ENCODE results near the gene DNPH1. TPM values are rescaled to one million over a fixed set of nuclear protein-coding genes. Genes with fewer than 3 reads are reported as not detected.
A peak's percentile ranks its signal among the peaks of the same experiment; 100 is the strongest.

The DNPH1 gene
- total RNA-seq, 1 experiment from 2014 or later: 59.0 TPM

GRCh38 chr6:43260791-43261190, 31.5 kb upstream of the DNPH1 start:
- no peak for DNase-seq
- no peaks in the 10 kb centered on the region for H4K20me1 ChIP-seq (ENCODE audit: insufficient read depth, low read depth, low read length)
- H3K4me3 ChIP-seq (ENCODE audit: low read length): no peak overlapping the region
- no peaks in the 10 kb centered on the region for H3K9me2 ChIP-seq (replicated peaks; ENCODE audit: insufficient read depth, low read length)
- peaks cover 18% of the 10 kb centered on the region for H3K4me1 ChIP-seq (ENCODE audit: low read length)
- H3K9me3 ChIP-seq (ENCODE audit: low read length): no peaks in the 10 kb centered on the region
- H3K27ac ChIP-seq (ENCODE audit: low read length): no peak overlapping the region
- no peaks in the 10 kb centered on the region for H3K36me3 ChIP-seq (ENCODE audit: insufficient read depth, low read length)
- H2AFZ ChIP-seq (ENCODE audit: low read length): no peak overlapping the region
- no peaks in the 10 kb centered on the region for H3K79me2 ChIP-seq (ENCODE audit: low read length)
- no peak overlapping the region for H3K4me2 ChIP-seq (ENCODE audit: low read depth, low read length, poor library complexity, severe bottlenecking)
- H3K27me3 ChIP-seq (ENCODE audit: low read length): no peaks in the 10 kb centered on the region
- no peak overlapping the region for H3K9ac ChIP-seq (ENCODE audit: low read length)

GRCh38 chr6:43258807-43259686, 29.8 kb upstream of the DNPH1 start:
- Histone ChIP-seq H3K9me2 (replicated peaks; ENCODE audit: insufficient read depth, low read length) (no peaks in the 10 kb centered on the region), H3K4me3 (ENCODE audit: low read length) (no peak overlapping the region), H3K4me1 (ENCODE audit: low read length) (peaks cover 18% of the 10 kb centered on the region), H3K9ac (ENCODE audit: low read length) (no peak overlapping the region), H3K9me3 (ENCODE audit: low read length) (no peaks in the 10 kb centered on the region), H3K79me2 (ENCODE audit: low read length) (no peaks in the 10 kb centered on the region), H3K27me3 (ENCODE audit: low read length) (no peaks in the 10 kb centered on the region), H3K4me2 (ENCODE audit: low read depth, low read length, poor library complexity, severe bottlenecking) (no peak overlapping the region), H4K20me1 (ENCODE audit: insufficient read depth, low read depth, low read length) (no peaks in the 10 kb centered on the region), H2AFZ (ENCODE audit: low read length) (no peak overlapping the region), H3K36me3 (ENCODE audit: insufficient read depth, low read length) (no peaks in the 10 kb centered on the region), H3K27ac (ENCODE audit: low read length) (no peak overlapping the region)
- no peak for DNase-seq

- Histone ChIP-seq H3K9me2 (replicated peaks; ENCODE audit: insufficient read depth, low read length) (no peaks in the 10 kb centered on the region), H3K79me2 (ENCODE audit: low read length) (no peaks in the 10 kb centered on the region), H3K9me3 (ENCODE audit: low read length) (no peaks in the 10 kb centered on the region), H3K9ac (ENCODE audit: low read length) (peak overlapping the region; percentile 50), H4K20me1 (ENCODE audit: insufficient read depth, low read depth, low read length) (no peaks in the 10 kb centered on the region), H3K27me3 (ENCODE audit: low read length) (no peaks in the 10 kb centered on the region), H3K4me3 (ENCODE audit: low read length) (peak overlapping the region; percentile 54), H3K4me1 (ENCODE audit: low read length) (peaks cover 15% of the 10 kb centered on the region), H3K36me3 (ENCODE audit: insufficient read depth, low read length) (no peaks in the 10 kb centered on the region), H2AFZ (ENCODE audit: low read length) (peak overlapping the region; percentile 95), H3K4me2 (ENCODE audit: low read depth, low read length, poor library complexity, severe bottlenecking) (peak overlapping the region; percentile 69), H3K27ac (ENCODE audit: low read length) (no peak overlapping the region)
- DNase-seq: no peak
These were observed 28.9 kb upstream of the DNPH1 start for GRCh38 chr6:43258180-43258579.

- H3K4me3 ChIP-seq (ENCODE audit: low read length): peak overlapping the region; percentile 54
These were observed 28.3 kb upstream of the DNPH1 start for GRCh38 chr6:43257367-43258145.

GRCh38 chr6:43256670-43257366, 27.5 kb upstream of the DNPH1 start:
- Histone ChIP-seq H3K4me3 (ENCODE audit: low read length) (no peak overlapping the region), H3K9me3 (ENCODE audit: low read length) (no peaks in the 10 kb centered on the region), H2AFZ (ENCODE audit: low read length) (0 out of 2 replicates have a peak overlapping the region, but pooled peaks have one; percentile 95), H3K9ac (ENCODE audit: low read length) (no peak overlapping the region), H3K4me2 (ENCODE audit: low read depth, low read length, poor library complexity, severe bottlenecking) (peak overlapping the region; percentile 69), H3K27me3 (ENCODE audit: low read length) (no peaks in the 10 kb centered on the region), H4K20me1 (ENCODE audit: insufficient read depth, low read depth, low read length) (no peaks in the 10 kb centered on the region), H3K9me2 (replicated peaks; ENCODE audit: insufficient read depth, low read length) (no peaks in the 10 kb centered on the region), H3K4me1 (ENCODE audit: low read length) (peaks cover 15% of the 10 kb centered on the region), H3K79me2 (ENCODE audit: low read length) (no peaks in the 10 kb centered on the region), H3K36me3 (ENCODE audit: insufficient read depth, low read length) (no peaks in the 10 kb centered on the region), H3K27ac (ENCODE audit: low read length) (no peak overlapping the region)
- DNase-seq: no peak

More at GRCh38 chr6:43257367-43258145, 28.3 kb upstream of the DNPH1 start:
- Histone ChIP-seq H3K36me3 (ENCODE audit: insufficient read depth, low read length) (no peaks in the 10 kb centered on the region), H3K4me2 (ENCODE audit: low read depth, low read length, poor library complexity, severe bottlenecking) (peak overlapping the region; percentile 69), H3K9ac (ENCODE audit: low read length) (peak overlapping the region; percentile 50), H3K27ac (ENCODE audit: low read length) (no peak overlapping the region), H4K20me1 (ENCODE audit: insufficient read depth, low read depth, low read length) (no peaks in the 10 kb centered on the region), H3K9me2 (replicated peaks; ENCODE audit: insufficient read depth, low read length) (no peaks in the 10 kb centered on the region), H2AFZ (ENCODE audit: low read length) (peak overlapping the region; percentile 95), H3K79me2 (ENCODE audit: low read length) (no peaks in the 10 kb centered on the region), H3K27me3 (ENCODE audit: low read length) (no peaks in the 10 kb centered on the region), H3K4me1 (ENCODE audit: low read length) (peaks cover 15% of the 10 kb centered on the region), H3K9me3 (ENCODE audit: low read length) (no peaks in the 10 kb centered on the region)
- DNase-seq: no peak

- no peak overlapping the region for H3K27ac ChIP-seq (ENCODE audit: low read length)
- H3K4me2 ChIP-seq (ENCODE audit: low read depth, low read length, poor library complexity, severe bottlenecking): no peak overlapping the region
- no peak overlapping the region for H3K9ac ChIP-seq (ENCODE audit: low read length)
- no peak overlapping the region for H2AFZ ChIP-seq (ENCODE audit: low read length)
- peaks cover 18% of the 10 kb centered on the region for H3K4me1 ChIP-seq (ENCODE audit: low read length)
- no peaks in the 10 kb centered on the region for H3K27me3 ChIP-seq (ENCODE audit: low read length)
- DNase-seq: no peak
- no peak overlapping the region for H3K4me3 ChIP-seq (ENCODE audit: low read length)
- no peaks in the 10 kb centered on the region for H3K9me2 ChIP-seq (replicated peaks; ENCODE audit: insufficient read depth, low read length)
- no peaks in the 10 kb centered on the region for H4K20me1 ChIP-seq (ENCODE audit: insufficient read depth, low read depth, low read length)
- H3K36me3 ChIP-seq (ENCODE audit: insufficient read depth, low read length): no peaks in the 10 kb centered on the region
- H3K79me2 ChIP-seq (ENCODE audit: low read length): no peaks in the 10 kb centered on the region
- no peaks in the 10 kb centered on the region for H3K9me3 ChIP-seq (ENCODE audit: low read length)
These were observed 26.2 kb upstream of the DNPH1 start for GRCh38 chr6:43255408-43256054.

GRCh38 chr6:43254846-43255245, 25.6 kb upstream of the DNPH1 start:
- Histone ChIP-seq H3K9ac (ENCODE audit: low read length) (no peak overlapping the region), H3K27me3 (ENCODE audit: low read length) (no peaks in the 10 kb centered on the region), H3K79me2 (ENCODE audit: low read length) (no peaks in the 10 kb centered on the region), H3K4me1 (ENCODE audit: low read length) (peaks cover 18% of the 10 kb centered on the region), H3K27ac (ENCODE audit: low read length) (no peak overlapping the region), H4K20me1 (ENCODE audit: insufficient read depth, low read depth, low read length) (no peaks in the 10 kb centered on the region), H3K4me2 (ENCODE audit: low read depth, low read length, poor library complexity, severe bottlenecking) (no peak overlapping the region), H3K9me3 (ENCODE audit: low read length) (no peaks in the 10 kb centered on the region), H2AFZ (ENCODE audit: low read length) (no peak overlapping the region), H3K36me3 (ENCODE audit: insufficient read depth, low read length) (no peaks in the 10 kb centered on the region), H3K9me2 (replicated peaks; ENCODE audit: insufficient read depth, low read length) (no peaks in the 10 kb centered on the region), H3K4me3 (ENCODE audit: low read length) (no peak overlapping the region)
- DNase-seq: no peak

Measured in Karpas-422 (cell line).